ENCODE results near the gene OR1E1.
"Not testable (repeated sequence)": the region's sequence is repeated elsewhere in the genome, so short reads cannot be mapped to it uniquely, and the experiment has no call there.

Gene OR1E1

GRCh38 chr17:3415610-3416009 is 17.4 kb upstream of the OR1E1 start:
- POLR2A ChIA-PET, result no interaction called here
- no peak for DNase-seq (ENCODE audit: extremely low spot score)
- CTCF ChIA-PET, result no interaction called here
- no peak for TF ChIP-seq FOXK2 (IDR thresholded peaks at IDR 0.05)
- no peak for TF ChIP-seq ARNT (IDR thresholded peaks at IDR 0.05)
- no peak for TF ChIP-seq SP1 (IDR thresholded peaks at IDR 0.05)
- no peak for TF ChIP-seq ELF4 (IDR thresholded peaks at IDR 0.05)

- CTCF ChIA-PET; POLR2A ChIA-PET; DNase-seq (ENCODE audit: extremely low spot score): not testable (repeated sequence)
Observed at GRCh38 chr17:3412216-3412615, 14.0 kb upstream of the OR1E1 start.

- DNase-seq (ENCODE audit: extremely low spot score), result no peak
- CTCF ChIA-PET, result no interaction called here
- POLR2A ChIA-PET, result no interaction called here
- no peak for TF ChIP-seq CTBP1 (IDR thresholded peaks at IDR 0.05; ENCODE audit: borderline replicate concordance)
- no peak for TF ChIP-seq FOXA1 (IDR thresholded peaks at IDR 0.05)
- no peak for TF ChIP-seq L3MBTL2 (conservative IDR thresholded peaks at IDR 0.05)
- TF ChIP-seq ELF4 (IDR thresholded peaks at IDR 0.05), result no peak
- no peak for TF ChIP-seq FOXK2 (IDR thresholded peaks at IDR 0.05)
- no peak for TF ChIP-seq FOXM1 (IDR thresholded peaks at IDR 0.05; ENCODE audit: borderline replicate concordance)
- TF ChIP-seq ZNF384 (IDR thresholded peaks at IDR 0.05), result no peak
- TF ChIP-seq NFRKB (IDR thresholded peaks at IDR 0.05), result no peak
- no peak for TF ChIP-seq SP1 (IDR thresholded peaks at IDR 0.05)
- no peak for TF ChIP-seq HDGF (IDR thresholded peaks at IDR 0.05; ENCODE audit: borderline replicate concordance)
- TF ChIP-seq SUZ12 (IDR thresholded peaks at IDR 0.05), result no peak
- no peak for TF ChIP-seq BHLHE40 (IDR thresholded peaks at IDR 0.05; ENCODE audit: borderline replicate concordance)
Observed at GRCh38 chr17:3411070-3411469, 12.9 kb upstream of the OR1E1 start, which contains the start of gene OR3A3. Gene OR3A3, plus strand, starts transcription at chr17:3411370.

GRCh38 chr17:3403856-3404255 is 5.6 kb upstream of the OR1E1 start:
- POLR2A ChIA-PET; DNase-seq (ENCODE audit: extremely low spot score); CTCF ChIA-PET: not testable (repeated sequence)

- ChIA-PET CTCF (no interaction called here), POLR2A (no interaction called here)
- TF ChIP-seq LEF1 (IDR thresholded peaks at IDR 0.05; ENCODE audit: borderline replicate concordance) (no peak), PKNOX1 (IDR thresholded peaks at IDR 0.05) (no peak), SUZ12 (IDR thresholded peaks at IDR 0.05) (no peak), ELF4 (IDR thresholded peaks at IDR 0.05) (no peak), ARNT (IDR thresholded peaks at IDR 0.05) (no peak), SP1 (IDR thresholded peaks at IDR 0.05) (no peak), FOXA1 (IDR thresholded peaks at IDR 0.05) (no peak), L3MBTL2 (conservative IDR thresholded peaks at IDR 0.05) (no peak), FOXK2 (IDR thresholded peaks at IDR 0.05) (no peak), TARDBP (IDR thresholded peaks at IDR 0.05) (no peak), NFRKB (IDR thresholded peaks at IDR 0.05) (no peak)
- no peak for DNase-seq (ENCODE audit: extremely low spot score)
Observed at GRCh38 chr17:3401786-3402185, 3.6 kb upstream of the OR1E1 start.

GRCh38 chr17:3400055-3400454 is 1.8 kb upstream of the OR1E1 start:
- ChIA-PET CTCF (no interaction called here), POLR2A (no interaction called here)
- no peak for TF ChIP-seq ELF4 (IDR thresholded peaks at IDR 0.05)
- no peak for TF ChIP-seq SP1 (IDR thresholded peaks at IDR 0.05)
- no peak for TF ChIP-seq SUZ12 (IDR thresholded peaks at IDR 0.05)
- TF ChIP-seq L3MBTL2 (conservative IDR thresholded peaks at IDR 0.05), result no peak
- no peak for TF ChIP-seq ZNF384 (IDR thresholded peaks at IDR 0.05)
- no peak for TF ChIP-seq TARDBP (IDR thresholded peaks at IDR 0.05)
- no peak for TF ChIP-seq PKNOX1 (IDR thresholded peaks at IDR 0.05)
- no peak for TF ChIP-seq NFRKB (IDR thresholded peaks at IDR 0.05)
- no peak for TF ChIP-seq FOXA1 (IDR thresholded peaks at IDR 0.05)
- no peak for TF ChIP-seq FOXM1 (IDR thresholded peaks at IDR 0.05; ENCODE audit: borderline replicate concordance)
- no peak for TF ChIP-seq ARNT (IDR thresholded peaks at IDR 0.05)
- TF ChIP-seq FOXK2 (IDR thresholded peaks at IDR 0.05), result no peak
- TF ChIP-seq BHLHE40 (IDR thresholded peaks at IDR 0.05; ENCODE audit: borderline replicate concordance), result no peak
- no peak for TF ChIP-seq LEF1 (IDR thresholded peaks at IDR 0.05; ENCODE audit: borderline replicate concordance)
- no peak for TF ChIP-seq CTBP1 (IDR thresholded peaks at IDR 0.05; ENCODE audit: borderline replicate concordance)
- DNase-seq (ENCODE audit: extremely low spot score), result no peak

GRCh38 chr17:3397801-3398200 is 409 bp downstream of the OR1E1 start:
- POLR2A ChIA-PET; CTCF ChIA-PET; DNase-seq (ENCODE audit: extremely low spot score): not testable (repeated sequence)

- no peak for DNase-seq (ENCODE audit: extremely low spot score)
- CTCF ChIA-PET, result no interaction called here
- POLR2A ChIA-PET, result no interaction called here
- TF ChIP-seq ARNT (IDR thresholded peaks at IDR 0.05) (no peak), SUZ12 (IDR thresholded peaks at IDR 0.05) (no peak), ZNF384 (IDR thresholded peaks at IDR 0.05) (no peak), NFRKB (IDR thresholded peaks at IDR 0.05) (no peak), BHLHE40 (IDR thresholded peaks at IDR 0.05; ENCODE audit: borderline replicate concordance) (no peak), CTBP1 (IDR thresholded peaks at IDR 0.05; ENCODE audit: borderline replicate concordance) (no peak), PKNOX1 (IDR thresholded peaks at IDR 0.05) (no peak), HDGF (IDR thresholded peaks at IDR 0.05; ENCODE audit: borderline replicate concordance) (no peak), L3MBTL2 (conservative IDR thresholded peaks at IDR 0.05) (no peak), TARDBP (IDR thresholded peaks at IDR 0.05) (no peak), SP1 (IDR thresholded peaks at IDR 0.05) (no peak), ELF4 (IDR thresholded peaks at IDR 0.05) (no peak), LEF1 (IDR thresholded peaks at IDR 0.05; ENCODE audit: borderline replicate concordance) (no peak), FOXM1 (IDR thresholded peaks at IDR 0.05; ENCODE audit: borderline replicate concordance) (no peak), FOXK2 (IDR thresholded peaks at IDR 0.05) (no peak), FOXA1 (IDR thresholded peaks at IDR 0.05) (no peak)
Observed at GRCh38 chr17:3389791-3390190, 8.4 kb downstream of the OR1E1 start.

Measured in HEK293T (cell line).